Measurements from ENCODE around the gene ZNF791. TPM values are rescaled to one million over a fixed set of nuclear protein-coding genes. Genes with fewer than 3 reads are reported as not detected.
A peak's percentile ranks its signal among the peaks of the same experiment; 100 is the strongest.

Gene ZNF791
- total RNA-seq, 1 experiment from 2014 or later: 22.4 TPM

GRCh38 chr19:12606796-12607195, 3.9 kb upstream of the ZNF791 start:
- no peak overlapping the region for H2AFZ ChIP-seq
- no peaks in the 10 kb centered on the region for H3K27me3 ChIP-seq (ENCODE audit: insufficient read depth, low read depth)
- no peaks in the 10 kb centered on the region for H3K9me2 ChIP-seq (ENCODE audit: insufficient read depth)
- POLR2A ChIA-PET (ENCODE audit: unreplicated experiment): no interaction called here
- H3K9me3 ChIP-seq (ENCODE audit: insufficient read depth, low read depth): no peaks in the 10 kb centered on the region
- H3K4me1 ChIP-seq (replicated peaks; ENCODE audit: insufficient read depth): peaks cover 8% of the 10 kb centered on the region; the same call in 1 of the 2 replicates
- intact Hi-C loops (cut with micrococcal nuclease; ENCODE audit: unreplicated experiment): no loop called here
- peaks cover 22% of the 10 kb centered on the region for H3K79me2 ChIP-seq (ENCODE audit: low read depth)
- H3K27ac ChIP-seq: no peak overlapping the region
- H3K4me2 ChIP-seq: no peak overlapping the region
- H3K36me3 ChIP-seq (ENCODE audit: low read depth): 0 out of 2 replicates have a peak, but pooled peaks cover 6% of the 10 kb centered on the region
- CTCF ChIA-PET: no interaction called here
- BruUV-seq (replicated peaks): no TSS peak
- no peak overlapping the region for H3K4me3 ChIP-seq
- peaks cover 7% of the 10 kb centered on the region for H3F3A ChIP-seq (ENCODE audit: insufficient read depth, low read depth)
- no peak for TF ChIP-seq CTCF (conservative IDR thresholded peaks at IDR 0.05)
- no peak for TF ChIP-seq EZH2 (IDR thresholded peaks at IDR 0.05; ENCODE audit: low read depth)
- DNase-seq: peak in 1 of 2 experiments; percentile 49
- H4K20me1 ChIP-seq (ENCODE audit: insufficient read depth): peaks cover 4% of the 10 kb centered on the region; the same call in 1 of the 2 replicates

DNA sequence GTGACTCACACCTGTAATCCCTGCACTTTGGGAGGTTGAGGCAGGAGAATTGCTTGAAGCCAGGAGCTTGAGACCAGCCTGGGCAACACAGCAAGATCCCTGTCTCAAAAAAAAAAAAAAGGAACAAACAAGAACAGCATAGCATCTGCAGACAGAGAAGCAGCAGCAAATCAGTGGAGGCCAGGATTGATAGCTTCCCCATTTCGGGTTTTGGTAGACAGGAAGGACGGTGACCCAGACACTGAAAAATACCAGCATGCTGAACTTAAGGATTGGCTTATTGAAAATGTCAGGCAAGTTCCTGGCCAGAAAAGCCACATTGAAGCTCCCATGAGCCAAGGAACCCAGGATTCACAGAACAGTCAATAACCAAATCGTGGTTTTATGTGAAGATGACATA, 3.1 kb upstream of the ZNF791 start:
- H3K4me3 ChIP-seq: no peak overlapping the region
- H3K27me3 ChIP-seq (ENCODE audit: insufficient read depth, low read depth): no peaks in the 10 kb centered on the region
- no peak overlapping the region for H3K27ac ChIP-seq
- no peak overlapping the region for H3K4me2 ChIP-seq
- no peaks in the 10 kb centered on the region for H3K9me3 ChIP-seq (ENCODE audit: insufficient read depth, low read depth)
- intact Hi-C loops (cut with micrococcal nuclease; ENCODE audit: unreplicated experiment): no loop called here
- 0 out of 2 replicates have a peak, but pooled peaks cover 8% of the 10 kb centered on the region for H3K36me3 ChIP-seq (ENCODE audit: low read depth)
- DNase-seq: no peak
- POLR2A ChIA-PET (ENCODE audit: unreplicated experiment): no interaction called here
- CTCF ChIA-PET: no interaction called here
- no TSS peak for BruUV-seq (replicated peaks)
- H4K20me1 ChIP-seq (ENCODE audit: insufficient read depth): peaks cover 7% of the 10 kb centered on the region; the same call in 1 of the 2 replicates
- H3K79me2 ChIP-seq (ENCODE audit: low read depth): peaks cover 30% of the 10 kb centered on the region
- no peak overlapping the region for H2AFZ ChIP-seq
- H3K9me2 ChIP-seq (ENCODE audit: insufficient read depth): no peaks in the 10 kb centered on the region
- H3F3A ChIP-seq (ENCODE audit: insufficient read depth, low read depth): peaks cover 10% of the 10 kb centered on the region
- TF ChIP-seq CTCF (conservative IDR thresholded peaks at IDR 0.05): no peak
- H3K4me1 ChIP-seq (replicated peaks; ENCODE audit: insufficient read depth): peaks cover 8% of the 10 kb centered on the region; the same call in 1 of the 2 replicates

- Histone ChIP-seq H3F3A (ENCODE audit: insufficient read depth, low read depth) (peaks cover 12% of the 10 kb centered on the region), H3K79me2 (ENCODE audit: low read depth) (peaks cover 65% of the 10 kb centered on the region), H3K9me3 (ENCODE audit: insufficient read depth, low read depth) (peaks cover 4% of the 10 kb centered on the region), H3K27ac (peak overlapping the region; percentile 55), H3K4me2 (peak overlapping the region; percentile 78), H2AFZ (peak overlapping the region; percentile 94), H3K9me2 (ENCODE audit: insufficient read depth) (no peaks in the 10 kb centered on the region), H3K4me3 (peak overlapping the region; percentile 78), H4K20me1 (ENCODE audit: insufficient read depth) (peaks cover 11% of the 10 kb centered on the region), H3K27me3 (ENCODE audit: insufficient read depth, low read depth) (no peaks in the 10 kb centered on the region), H3K4me1 (replicated peaks; ENCODE audit: insufficient read depth) (peaks cover 8% of the 10 kb centered on the region; the same call in 1 of the 2 replicates), H3K36me3 (ENCODE audit: low read depth) (peaks cover 34% of the 10 kb centered on the region)
- intact Hi-C loops (cut with micrococcal nuclease; ENCODE audit: unreplicated experiment): loop anchor here (2.0 kb wide), 1 partner anchor 61 kb away; the partner anchor contains the start of gene ZNF564
- POLR2A ChIA-PET (ENCODE audit: unreplicated experiment): interaction anchor here (0.5 to 1.0 kb wide), 4 partner anchors 39 to 1472 kb away, joined by 5 to 6 read pairs (median 6); partner anchors contain the start of gene JUNB
- no peak for TF ChIP-seq CTCF (conservative IDR thresholded peaks at IDR 0.05)
- TF ChIP-seq EZH2 (IDR thresholded peaks at IDR 0.05; ENCODE audit: low read depth): no peak
- CTCF ChIA-PET: no interaction called here
- DNase-seq: peak; percentile 42 to 43
- no TSS peak for BruUV-seq (replicated peaks)
These were observed 610 bp downstream of the ZNF791 start for GRCh38 chr19:12611361-12611699.

Data from PC-9 (cell line).